GM18951 (cell line): Measurements from ENCODE around the gene MRPL58.
"Not testable (repeated sequence)": the region's sequence is repeated elsewhere in the genome, so short reads cannot be mapped to it uniquely, and the experiment has no call there.

Source experiments
- POLR2A ChIP-seq: IDR thresholded peaks from 4 replicates; pipeline ENCODE4 v1.6.1; 2011; ENCODE audit warnings: mild to moderate bottlenecking; ENCODE audit not compliant: insufficient read length, insufficient read depth; ENCODE audit errors: extremely low read depth
- in situ Hi-C: fragments of 300-500 bp; cut with MboI; formaldehyde crosslinking; loops from one replicate; pipeline ENCODE4 v1.12.0; 2022; ENCODE audit warnings: low sequenced_read_pairs, mixed read lengths, inconsistent platforms; ENCODE audit not compliant: unreplicated experiment

MRPL58 gene

GRCh38 chr17:74998783-74999182, 13.7 kb upstream of the MRPL58 start:
- no peak for TF ChIP-seq POLR2A
- in situ Hi-C loops, result no loop called here

DNA sequence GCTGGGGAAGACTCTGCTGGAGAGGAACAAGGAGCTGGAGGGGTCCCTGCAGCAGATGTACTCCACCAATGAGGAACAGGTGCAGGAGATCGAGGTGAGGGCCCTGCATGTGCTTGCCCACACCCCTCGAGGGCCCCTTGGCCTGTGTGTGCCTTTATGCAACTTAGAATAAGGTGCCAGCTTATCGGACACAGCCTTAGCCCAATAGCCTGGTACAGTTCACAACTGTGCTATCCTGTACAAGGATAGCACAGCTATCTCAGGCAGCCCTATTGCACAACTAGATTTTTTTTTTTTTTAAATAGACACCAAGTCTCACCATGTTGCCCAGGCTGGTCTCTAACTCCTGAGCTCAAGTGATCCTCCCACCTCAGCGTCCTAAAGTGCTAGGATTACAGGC, 12.9 kb upstream of the MRPL58 start:
- TF ChIP-seq POLR2A, result no peak
- in situ Hi-C loops, result no loop called here

GRCh38 chr17:75001915-75002843, 10.3 kb upstream of the MRPL58 start:
- TF ChIP-seq POLR2A, result no peak
- in situ Hi-C loops, result no loop called here

- TF ChIP-seq POLR2A, result no peak
Observed at GRCh38 chr17:75003070-75003956, 9.2 kb upstream of the MRPL58 start.

DNA sequence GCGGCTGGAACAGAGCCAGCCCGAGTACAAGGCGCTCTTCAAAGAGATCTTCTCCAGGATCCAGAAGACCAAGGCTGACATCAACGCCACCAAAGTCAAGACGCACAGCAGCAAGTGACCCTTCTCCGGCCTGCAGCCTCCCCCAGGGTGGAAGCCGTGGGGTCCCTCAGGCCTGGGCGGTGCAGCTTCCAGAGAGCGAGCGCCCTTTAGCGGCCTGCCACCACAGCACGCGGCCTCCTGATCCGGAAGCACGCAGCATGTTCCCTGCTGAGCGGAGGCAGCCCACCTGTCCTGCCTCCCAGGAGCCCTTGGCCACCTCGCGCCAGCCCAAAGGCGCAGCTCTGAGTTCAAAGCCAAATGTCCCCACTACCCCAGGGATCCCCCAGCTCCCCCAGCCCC, 8.5 kb upstream of the MRPL58 start:
- in situ Hi-C loops, result no loop called here
- no peak for TF ChIP-seq POLR2A

More at GRCh38 chr17:75003070-75003956, 9.2 kb upstream of the MRPL58 start:
- in situ Hi-C loops, result no loop called here

GRCh38 chr17:75004371-75004770, 8.1 kb upstream of the MRPL58 start:
- no peak for TF ChIP-seq POLR2A
- in situ Hi-C loops, result no loop called here

- in situ Hi-C loops, result no loop called here
- TF ChIP-seq POLR2A, result no peak
Observed at GRCh38 chr17:75005291-75005690, 7.2 kb upstream of the MRPL58 start.

DNA sequence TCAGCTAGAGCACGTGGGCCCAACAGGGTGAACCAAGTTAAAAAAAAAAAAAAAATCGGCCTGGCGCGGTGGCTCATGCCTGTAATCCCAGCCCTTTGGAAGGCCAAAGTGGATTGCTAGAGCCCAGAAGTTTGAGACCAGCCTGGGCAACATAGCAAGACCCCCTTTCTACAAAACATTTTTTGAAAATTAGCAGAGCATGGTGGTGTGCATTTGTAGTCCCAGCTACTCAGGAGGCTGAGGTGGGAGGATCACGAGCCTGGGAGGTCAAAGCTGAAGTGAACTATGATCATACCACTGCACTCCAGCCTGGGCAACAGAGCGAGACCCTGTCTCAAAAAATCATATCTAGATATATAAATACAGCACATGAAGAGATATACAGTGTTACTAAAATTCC, 6.4 kb upstream of the MRPL58 start:
- in situ Hi-C loops, result not testable (repeated sequence)

DNA sequence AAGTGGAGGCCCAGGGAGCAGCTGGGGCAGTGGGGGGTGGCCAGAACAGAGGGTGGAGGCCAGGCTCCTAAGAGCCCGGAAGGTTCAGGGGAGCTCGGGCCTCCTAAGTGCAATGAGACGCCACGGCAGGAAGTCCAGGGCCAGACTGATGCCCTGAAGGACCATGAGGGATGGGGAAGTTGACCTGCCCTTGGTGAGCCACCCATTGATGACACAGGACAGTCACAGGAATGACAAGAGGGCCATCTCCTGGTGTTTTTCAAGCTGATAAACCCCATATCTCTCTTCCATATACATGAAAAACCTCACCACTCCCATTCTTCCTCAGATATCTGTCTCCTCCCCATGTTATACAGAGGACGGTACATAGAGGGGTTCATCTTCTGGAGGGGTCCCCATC, 5.8 kb upstream of the MRPL58 start:
- TF ChIP-seq POLR2A, result no peak
- in situ Hi-C loops, result no loop called here

- no peak for TF ChIP-seq POLR2A
- in situ Hi-C loops, result no loop called here
Observed at GRCh38 chr17:75008373-75008772, 4.1 kb upstream of the MRPL58 start.

DNA sequence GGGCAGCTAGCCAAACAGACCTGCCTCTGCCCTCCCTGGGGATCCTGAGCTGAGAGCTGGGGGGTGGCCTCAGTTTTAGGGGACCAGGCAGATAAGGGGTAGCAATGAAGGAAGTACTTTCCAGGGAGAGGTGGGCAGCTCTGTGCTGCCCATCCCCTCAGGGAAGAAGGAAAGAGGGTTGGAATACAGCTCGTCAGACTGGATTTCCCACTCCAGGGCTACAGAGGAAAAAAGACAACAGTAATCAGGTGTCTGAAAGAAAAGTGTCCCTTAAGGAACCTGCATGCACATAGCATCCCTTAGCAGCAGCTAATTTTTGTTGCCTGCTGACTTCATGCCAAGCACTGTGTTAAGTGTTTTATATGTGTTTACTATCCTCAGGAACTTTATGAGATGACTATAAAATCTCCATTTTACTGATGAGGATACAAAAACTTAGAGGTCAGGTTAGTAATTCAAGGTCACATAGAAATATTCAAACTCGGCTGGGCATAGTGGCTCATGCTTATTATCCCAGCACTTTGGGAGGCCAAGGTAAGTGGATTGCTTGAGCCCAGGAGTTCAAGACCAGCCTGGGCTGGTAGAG, 3.2 kb upstream of the MRPL58 start:
- in situ Hi-C loops, result no loop called here
- TF ChIP-seq POLR2A, result no peak

- in situ Hi-C loops, result no loop called here
- no peak for TF ChIP-seq POLR2A
Observed at GRCh38 chr17:75010683-75011400, 1.6 kb upstream of the MRPL58 start.
